DOHH2 (cell line): ENCODE measurements around the gene HABP2.

Experiments used
- H3F3A ChIP-seq: fragments of 200-600 bp; sonication (generic), shearing (Covaris generic); 2 replicates; pipeline ENCODE4 v1.6.0; 2016; ENCODE audit warnings: antibody characterized with exemption, mild to moderate bottlenecking; ENCODE audit not compliant: control insufficient read depth, insufficient read depth
- H3K27ac ChIP-seq: fragments of 200-600 bp; sonication (generic); 2 replicates; pipeline ENCODE4 v1.5.1; 2014; ENCODE audit warnings: low read depth, mild to moderate bottlenecking, low read length, moderate library complexity
- H3K27me3 ChIP-seq: fragments of 200-600 bp; sonication (generic); 2 replicates; pipeline ENCODE4 v1.6.1; 2014; ENCODE audit warnings: mild to moderate bottlenecking, low read length, mixed read lengths; ENCODE audit not compliant: control insufficient read depth
- H3K36me3 ChIP-seq: fragments of 200-600 bp; sonication (generic); 2 replicates; pipeline ENCODE4 v1.6.1; 2014; ENCODE audit warnings: mild to moderate bottlenecking, low read length, moderate library complexity, mixed read lengths; ENCODE audit not compliant: control insufficient read depth
- H3K4me1 ChIP-seq: fragments of 200-600 bp; sonication (generic); 2 replicates; pipeline ENCODE4 v1.6.1; 2014; ENCODE audit warnings: mild to moderate bottlenecking, low read length, mixed read lengths; ENCODE audit not compliant: control insufficient read depth
- H3K4me2 ChIP-seq: fragments of 200-600 bp; sonication (generic); 2 replicates; pipeline ENCODE4 v1.6.0; 2014; ENCODE audit warnings: mild to moderate bottlenecking, low read length, moderate library complexity
- H3K4me3 ChIP-seq: fragments of 200-600 bp; sonication (generic); 2 replicates; pipeline ENCODE4 v1.5.1; 2014; ENCODE audit warnings: mild to moderate bottlenecking, low read length, mixed read lengths
- H3K79me2 ChIP-seq: fragments of 200-600 bp; sonication (generic); 2 replicates; pipeline ENCODE4 v1.6.1; 2014; ENCODE audit warnings: mild to moderate bottlenecking, low read length, mixed read lengths; ENCODE audit not compliant: control insufficient read depth
- H3K9me2 ChIP-seq: fragments of 200-600 bp; sonication (generic); replicated peaks from 2 replicates; pipeline ENCODE4 v1.6.1; 2014; ENCODE audit warnings: mild to moderate bottlenecking, low read length, mixed read lengths; ENCODE audit not compliant: control insufficient read depth
- H3K9me3 ChIP-seq: fragments of 200-600 bp; sonication (generic); 2 replicates; pipeline ENCODE4 v1.6.1; 2014; ENCODE audit warnings: antibody characterized with exemption, low read length, mixed read lengths; ENCODE audit not compliant: control insufficient read depth, insufficient read depth
- H4K20me1 ChIP-seq: fragments of 200-600 bp; sonication (generic); 2 replicates; pipeline ENCODE4 v1.6.0; 2014; ENCODE audit warnings: low read depth, mild to moderate bottlenecking, antibody characterized with exemption, low read length, moderate library complexity; ENCODE audit not compliant: control insufficient read depth, insufficient read depth
- EZH2phosphoT487 ChIP-seq: fragments of 200-600 bp; sonication (generic); IDR thresholded peaks from 2 replicates; pipeline ENCODE4 v1.6.1; 2017; ENCODE audit warnings: borderline replicate concordance, mild to moderate bottlenecking, antibody characterized with exemption, low read length, moderate library complexity, mixed read lengths
- TF ChIP-seq, protein P1 (sequence below): fragments of 200-600 bp; sonication (generic); IDR thresholded peaks from one replicate; pipeline ENCODE4 v1.5.1; 2014; ENCODE audit warnings: antibody characterized with exemption, mild to moderate bottlenecking, low read depth, low read length; ENCODE audit not compliant: poor library complexity, severe bottlenecking

HABP2 gene

DNA sequence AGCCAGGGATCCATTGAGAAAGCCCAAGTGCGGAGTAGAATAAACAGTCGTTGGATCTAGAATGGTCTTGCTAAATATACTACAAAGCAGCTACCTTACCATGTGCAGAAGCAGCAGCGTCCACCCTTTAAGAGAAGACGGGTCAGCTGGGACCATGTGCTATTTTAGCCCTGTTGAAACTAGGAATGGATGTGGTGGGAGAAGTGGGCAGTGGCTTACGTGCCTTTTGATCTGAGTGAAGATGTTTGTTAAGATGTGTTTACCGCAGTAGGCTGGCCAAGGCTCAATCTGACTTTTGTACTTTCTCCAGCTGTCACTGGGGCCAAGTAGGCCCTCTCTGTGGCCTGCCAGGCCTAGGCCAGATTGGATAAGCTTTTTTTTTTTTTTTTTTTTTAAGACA, 9.2 kb downstream of the HABP2 start:
- no peaks in the 10 kb centered on the region for H3K9me2 ChIP-seq
- H3K4me3 ChIP-seq = no peak overlapping the region
- no peak overlapping the region for H3K27ac ChIP-seq
- no peaks in the 10 kb centered on the region for H3K36me3 ChIP-seq
- no peaks in the 10 kb centered on the region for H3K4me1 ChIP-seq
- H3K4me2 ChIP-seq = no peak overlapping the region
- H3F3A ChIP-seq = no peaks in the 10 kb centered on the region
- no peaks in the 10 kb centered on the region for H3K79me2 ChIP-seq
- no peaks in the 10 kb centered on the region for H3K9me3 ChIP-seq
- H4K20me1 ChIP-seq = no peaks in the 10 kb centered on the region
- TF ChIP-seq, protein P1, sequence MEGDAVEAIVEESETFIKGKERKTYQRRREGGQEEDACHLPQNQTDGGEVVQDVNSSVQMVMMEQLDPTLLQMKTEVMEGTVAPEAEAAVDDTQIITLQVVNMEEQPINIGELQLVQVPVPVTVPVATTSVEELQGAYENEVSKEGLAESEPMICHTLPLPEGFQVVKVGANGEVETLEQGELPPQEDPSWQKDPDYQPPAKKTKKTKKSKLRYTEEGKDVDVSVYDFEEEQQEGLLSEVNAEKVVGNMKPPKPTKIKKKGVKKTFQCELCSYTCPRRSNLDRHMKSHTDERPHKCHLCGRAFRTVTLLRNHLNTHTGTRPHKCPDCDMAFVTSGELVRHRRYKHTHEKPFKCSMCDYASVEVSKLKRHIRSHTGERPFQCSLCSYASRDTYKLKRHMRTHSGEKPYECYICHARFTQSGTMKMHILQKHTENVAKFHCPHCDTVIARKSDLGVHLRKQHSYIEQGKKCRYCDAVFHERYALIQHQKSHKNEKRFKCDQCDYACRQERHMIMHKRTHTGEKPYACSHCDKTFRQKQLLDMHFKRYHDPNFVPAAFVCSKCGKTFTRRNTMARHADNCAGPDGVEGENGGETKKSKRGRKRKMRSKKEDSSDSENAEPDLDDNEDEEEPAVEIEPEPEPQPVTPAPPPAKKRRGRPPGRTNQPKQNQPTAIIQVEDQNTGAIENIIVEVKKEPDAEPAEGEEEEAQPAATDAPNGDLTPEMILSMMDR = no peak
- no peak for TF ChIP-seq EZH2phosphoT487
- H3K27me3 ChIP-seq = 0 out of 2 replicates have a peak, but pooled peaks cover 3% of the 10 kb centered on the region

GRCh38 chr10:113562704-113563103, 9.9 kb downstream of the HABP2 start:
- H3K4me2 ChIP-seq = no peak overlapping the region
- H3F3A ChIP-seq = no peaks in the 10 kb centered on the region
- no peaks in the 10 kb centered on the region for H3K36me3 ChIP-seq
- no peaks in the 10 kb centered on the region for H4K20me1 ChIP-seq
- H3K27me3 ChIP-seq = no peaks in the 10 kb centered on the region
- H3K4me1 ChIP-seq = no peaks in the 10 kb centered on the region
- TF ChIP-seq, protein P1 = no peak
- no peak for TF ChIP-seq EZH2phosphoT487
- H3K9me2 ChIP-seq = no peaks in the 10 kb centered on the region
- no peaks in the 10 kb centered on the region for H3K79me2 ChIP-seq
- no peak overlapping the region for H3K4me3 ChIP-seq
- no peaks in the 10 kb centered on the region for H3K9me3 ChIP-seq
- no peak overlapping the region for H3K27ac ChIP-seq

GRCh38 chr10:113563306-113564088, 10.6 kb downstream of the HABP2 start:
- Histone ChIP-seq H3K4me3 (no peak overlapping the region), H3K9me2 (no peaks in the 10 kb centered on the region), H3K27me3 (no peaks in the 10 kb centered on the region), H4K20me1 (no peaks in the 10 kb centered on the region), H3K4me2 (peak overlapping the region; percentile 22), H3F3A (no peaks in the 10 kb centered on the region), H3K4me1 (no peaks in the 10 kb centered on the region), H3K36me3 (no peaks in the 10 kb centered on the region), H3K79me2 (no peaks in the 10 kb centered on the region), H3K9me3 (no peaks in the 10 kb centered on the region), H3K27ac (no peak overlapping the region)
- TF ChIP-seq, protein P1 = peak; percentile 87
- no peak for TF ChIP-seq EZH2phosphoT487
